ENCODE results near the gene DRG1. TPM values are rescaled to one million over a fixed set of nuclear protein-coding genes. Genes with fewer than 3 reads are reported as not detected.
"Not testable (repeated sequence)": the region's sequence is repeated elsewhere in the genome, so short reads cannot be mapped to it uniquely, and the experiment has no call there.

Gene DRG1
- total RNA-seq, 6 experiments from 2014 or later = 63.7 to 74.9 (median 66.4) TPM

DNA sequence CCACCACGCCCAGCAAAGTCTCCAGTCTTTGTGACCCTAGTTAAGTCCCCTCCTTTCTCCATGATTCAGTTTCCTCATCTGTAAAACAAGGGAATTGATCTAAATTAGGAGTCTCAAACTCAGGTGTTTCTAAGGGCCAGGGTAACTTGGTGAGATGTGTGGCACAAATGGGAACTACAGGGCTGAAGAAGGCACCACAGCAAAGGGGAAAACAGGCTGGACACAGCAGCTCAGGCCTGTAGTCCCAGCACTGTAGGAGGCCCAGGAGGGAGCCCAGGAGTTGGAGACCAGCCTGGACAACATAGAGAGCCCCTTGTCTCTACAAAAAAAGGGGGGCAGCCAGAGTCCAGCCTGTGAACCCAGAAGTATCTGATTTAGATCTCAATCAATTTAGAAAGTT is 37.7 kb upstream of the DRG1 start:
- Mint-ChIP-seq H3K27ac (no peak overlapping the region), H3K4me1 (ENCODE audit: low read depth) (no peaks in the 10 kb centered on the region), H3K36me3 (ENCODE audit: low read depth) (no peaks in the 10 kb centered on the region), H3K9me3 (no peaks in the 10 kb centered on the region), H3K4me3 (no peak overlapping the region), H3K27me3 (ENCODE audit: insufficient read depth) (peaks cover 15% of the 10 kb centered on the region)
- DNase-seq = no peak
- TF ChIP-seq, protein P1, sequence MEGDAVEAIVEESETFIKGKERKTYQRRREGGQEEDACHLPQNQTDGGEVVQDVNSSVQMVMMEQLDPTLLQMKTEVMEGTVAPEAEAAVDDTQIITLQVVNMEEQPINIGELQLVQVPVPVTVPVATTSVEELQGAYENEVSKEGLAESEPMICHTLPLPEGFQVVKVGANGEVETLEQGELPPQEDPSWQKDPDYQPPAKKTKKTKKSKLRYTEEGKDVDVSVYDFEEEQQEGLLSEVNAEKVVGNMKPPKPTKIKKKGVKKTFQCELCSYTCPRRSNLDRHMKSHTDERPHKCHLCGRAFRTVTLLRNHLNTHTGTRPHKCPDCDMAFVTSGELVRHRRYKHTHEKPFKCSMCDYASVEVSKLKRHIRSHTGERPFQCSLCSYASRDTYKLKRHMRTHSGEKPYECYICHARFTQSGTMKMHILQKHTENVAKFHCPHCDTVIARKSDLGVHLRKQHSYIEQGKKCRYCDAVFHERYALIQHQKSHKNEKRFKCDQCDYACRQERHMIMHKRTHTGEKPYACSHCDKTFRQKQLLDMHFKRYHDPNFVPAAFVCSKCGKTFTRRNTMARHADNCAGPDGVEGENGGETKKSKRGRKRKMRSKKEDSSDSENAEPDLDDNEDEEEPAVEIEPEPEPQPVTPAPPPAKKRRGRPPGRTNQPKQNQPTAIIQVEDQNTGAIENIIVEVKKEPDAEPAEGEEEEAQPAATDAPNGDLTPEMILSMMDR (IDR thresholded peaks at IDR 0.05) = no peak

DNA sequence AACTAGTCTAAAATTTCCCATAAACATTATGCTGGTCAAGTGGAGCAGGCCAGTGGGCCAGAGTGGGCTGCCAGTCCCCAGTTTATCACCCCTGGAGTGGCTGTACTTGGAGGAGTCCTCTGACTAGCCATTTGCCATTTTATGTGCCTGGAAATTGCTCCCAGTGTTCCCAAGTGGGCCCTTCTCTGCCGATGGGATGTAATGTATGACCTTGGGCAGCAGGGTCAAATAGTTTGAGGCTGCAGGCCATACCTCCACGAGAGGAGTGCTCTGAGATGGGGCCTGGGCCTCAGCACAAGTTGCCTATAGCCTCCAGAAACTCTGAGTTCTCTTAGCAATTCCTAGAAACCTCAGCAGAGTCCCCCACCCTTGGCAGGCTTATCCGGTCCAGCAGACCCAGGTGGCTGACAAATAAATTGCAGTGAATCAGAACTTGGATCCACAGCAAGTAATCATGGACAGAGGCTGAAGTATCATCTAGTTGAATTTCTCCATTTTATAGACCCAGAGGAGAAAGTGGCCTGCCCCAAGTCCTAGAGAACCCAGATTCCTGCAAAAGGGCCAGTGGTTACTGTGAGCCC is 35.4 kb upstream of the DRG1 start:
- Mint-ChIP-seq H3K36me3 (ENCODE audit: low read depth) (no peaks in the 10 kb centered on the region), H3K27ac (no peak overlapping the region), H3K4me3 (no peak overlapping the region), H3K27me3 (ENCODE audit: insufficient read depth) (peaks cover 12% of the 10 kb centered on the region), H3K9me3 (no peaks in the 10 kb centered on the region), H3K4me1 (ENCODE audit: low read depth) (no peaks in the 10 kb centered on the region)
- TF ChIP-seq, protein P1 (IDR thresholded peaks at IDR 0.05) = no peak
- no peak for DNase-seq

DNA sequence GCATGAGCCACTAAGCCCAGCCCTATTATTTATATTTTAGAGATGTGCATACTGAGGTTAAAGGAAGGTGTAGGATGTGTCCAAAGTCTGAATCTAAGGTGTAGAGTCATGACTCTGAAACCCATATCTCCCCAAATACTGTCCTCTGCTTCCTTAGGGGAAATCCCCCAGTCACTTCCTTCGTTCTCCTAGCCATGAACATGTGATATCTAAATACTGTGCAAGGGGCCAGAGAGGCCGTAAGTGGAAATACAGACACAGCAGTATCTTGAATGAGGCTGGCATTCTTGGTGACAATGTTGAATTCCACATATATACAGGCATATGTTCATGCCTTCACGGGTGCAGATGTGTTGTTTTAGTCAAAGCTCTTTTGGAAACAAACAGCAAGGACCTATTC is 32.0 kb upstream of the DRG1 start:
- Mint-ChIP-seq H3K36me3 (ENCODE audit: low read depth) (no peaks in the 10 kb centered on the region), H3K27me3 (ENCODE audit: insufficient read depth) (peaks cover 8% of the 10 kb centered on the region), H3K4me1 (ENCODE audit: low read depth) (no peaks in the 10 kb centered on the region), H3K9me3 (no peaks in the 10 kb centered on the region), H3K4me3 (no peak overlapping the region), H3K27ac (no peak overlapping the region)
- TF ChIP-seq, protein P1 (IDR thresholded peaks at IDR 0.05) = no peak
- no peak for DNase-seq

DNA sequence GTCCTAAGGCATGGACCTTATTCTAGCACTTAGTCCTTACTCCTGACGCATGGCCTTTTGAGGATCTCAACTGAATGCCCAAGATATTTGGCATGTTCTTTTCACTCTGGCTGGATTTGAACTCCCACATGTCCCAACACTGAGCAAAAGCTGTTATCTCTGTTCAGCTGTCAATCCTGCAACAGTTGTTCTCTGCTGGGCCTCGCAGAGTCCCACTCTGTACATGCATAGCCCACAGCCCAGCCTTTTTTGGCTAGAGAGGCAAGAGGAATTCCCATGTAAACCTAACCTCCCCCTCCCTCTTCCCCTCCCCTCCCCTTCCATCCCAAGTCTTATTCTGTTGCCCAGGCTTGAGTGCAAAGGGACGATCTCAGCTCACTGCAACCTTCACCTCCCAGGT is 21.8 kb upstream of the DRG1 start:
- TF ChIP-seq, protein P1 (IDR thresholded peaks at IDR 0.05) = no peak
- no peak overlapping the region for H3K27ac Mint-ChIP-seq
- DNase-seq = no peak
- no peaks in the 10 kb centered on the region for H3K9me3 Mint-ChIP-seq
- no peaks in the 10 kb centered on the region for H3K4me1 Mint-ChIP-seq (ENCODE audit: low read depth)
- H3K4me3 Mint-ChIP-seq = no peak overlapping the region
- H3K36me3 Mint-ChIP-seq (ENCODE audit: low read depth) = no peaks in the 10 kb centered on the region
- peaks cover 17% of the 10 kb centered on the region for H3K27me3 Mint-ChIP-seq (ENCODE audit: insufficient read depth)

DNA sequence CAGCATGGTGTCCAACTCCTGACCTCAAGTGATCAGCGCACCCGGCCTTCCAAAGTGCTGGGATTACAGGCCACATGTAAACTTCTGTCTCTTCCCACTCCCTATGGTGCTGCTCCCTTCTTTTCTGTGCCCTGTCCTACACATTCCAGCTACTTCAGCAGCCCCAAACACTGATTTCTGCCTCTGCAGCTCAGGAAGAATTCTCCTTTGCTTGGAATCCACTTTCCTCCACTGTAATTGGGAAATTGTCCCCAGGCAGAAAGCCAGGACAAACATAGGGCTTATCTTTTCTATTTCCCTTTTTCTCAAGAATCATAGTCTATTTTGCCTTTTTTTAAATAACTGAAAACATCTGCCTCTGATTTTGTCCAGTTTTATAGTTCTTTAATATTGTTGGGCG is 21.3 kb upstream of the DRG1 start:
- no peak overlapping the region for H3K27ac Mint-ChIP-seq
- no peak for DNase-seq
- no peaks in the 10 kb centered on the region for H3K9me3 Mint-ChIP-seq
- peaks cover 20% of the 10 kb centered on the region for H3K27me3 Mint-ChIP-seq (ENCODE audit: insufficient read depth)
- TF ChIP-seq, protein P1 (IDR thresholded peaks at IDR 0.05) = no peak
- H3K4me1 Mint-ChIP-seq (ENCODE audit: low read depth) = no peaks in the 10 kb centered on the region
- H3K4me3 Mint-ChIP-seq = no peak overlapping the region; the same call in 1 of the 2 replicates
- no peaks in the 10 kb centered on the region for H3K36me3 Mint-ChIP-seq (ENCODE audit: low read depth)

DNA sequence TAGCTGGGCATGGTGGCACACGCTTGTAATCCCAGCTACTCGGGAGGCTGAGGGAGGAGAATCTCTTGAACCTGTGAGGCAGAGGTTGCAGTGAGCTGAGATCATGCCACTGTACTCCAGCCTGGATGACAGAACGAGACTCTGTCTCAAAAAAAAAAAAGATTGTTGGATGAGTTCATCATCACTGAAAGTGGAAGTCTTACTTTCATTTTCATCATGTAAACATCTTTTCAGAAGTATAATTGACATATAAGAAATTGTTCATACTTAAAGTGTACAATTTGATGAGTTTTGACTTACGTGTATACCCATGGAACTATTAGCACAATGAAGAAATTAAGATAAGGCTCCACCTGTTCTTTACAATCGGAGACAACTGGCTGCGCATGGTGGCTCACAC is 20.8 kb upstream of the DRG1 start:
- H3K27ac Mint-ChIP-seq; H3K4me1 Mint-ChIP-seq (ENCODE audit: low read depth); H3K36me3 Mint-ChIP-seq (ENCODE audit: low read depth); DNase-seq; H3K9me3 Mint-ChIP-seq; H3K4me3 Mint-ChIP-seq: not testable (repeated sequence)
- H3K27me3 Mint-ChIP-seq (ENCODE audit: insufficient read depth) = peaks cover 20% of the 10 kb centered on the region

All from HFFc6 (cell line).